ENCODE data around the gene RFX4.
"Not testable (repeated sequence)": the region's sequence is repeated elsewhere in the genome, so short reads cannot be mapped to it uniquely, and the experiment has no call there.

RFX4 gene

GRCh38 chr12:106598003-106598402 lies 15.2 kb downstream of the RFX4 start:
- Histone ChIP-seq H3K4me2 (ENCODE audit: low read length) (no peak overlapping the region), H3K9ac (ENCODE audit: low read depth, low read length) (no peak overlapping the region), H3K4me3 (ENCODE audit: low read length) (no peak overlapping the region), H3K36me3 (ENCODE audit: insufficient read depth, low read length) (no peaks in the 10 kb centered on the region), H3K9me3 (replicated peaks; ENCODE audit: low read length) (no peaks in the 10 kb centered on the region), H3K4me1 (ENCODE audit: control insufficient read depth, insufficient read depth, low read length) (no peaks in the 10 kb centered on the region), H3K27me3 (ENCODE audit: control insufficient read depth, insufficient read depth, low read length) (peaks cover 18% of the 10 kb centered on the region)

DNA sequence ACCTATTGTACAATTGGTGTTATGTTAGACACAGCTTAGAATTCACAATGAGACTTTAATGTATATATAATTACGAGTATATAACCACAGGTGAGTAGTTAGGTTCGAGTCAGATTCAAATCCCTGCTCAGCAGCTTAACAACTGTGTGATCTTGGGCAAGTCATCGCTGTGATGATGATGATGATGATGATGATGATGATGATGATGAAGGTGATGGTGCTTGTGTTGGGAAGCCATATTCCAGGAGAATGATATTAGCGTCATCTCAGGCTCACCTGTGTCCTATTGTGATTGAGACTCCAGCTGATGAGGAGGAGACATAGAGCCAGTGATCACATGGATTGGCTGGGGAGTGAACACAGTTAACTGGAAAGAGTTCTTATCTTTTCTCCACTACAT lies 16.5 kb downstream of the RFX4 start:
- Histone ChIP-seq H3K4me1 (ENCODE audit: control insufficient read depth, insufficient read depth, low read length) (no peaks in the 10 kb centered on the region), H3K4me3 (ENCODE audit: low read length) (no peak overlapping the region)

DNA sequence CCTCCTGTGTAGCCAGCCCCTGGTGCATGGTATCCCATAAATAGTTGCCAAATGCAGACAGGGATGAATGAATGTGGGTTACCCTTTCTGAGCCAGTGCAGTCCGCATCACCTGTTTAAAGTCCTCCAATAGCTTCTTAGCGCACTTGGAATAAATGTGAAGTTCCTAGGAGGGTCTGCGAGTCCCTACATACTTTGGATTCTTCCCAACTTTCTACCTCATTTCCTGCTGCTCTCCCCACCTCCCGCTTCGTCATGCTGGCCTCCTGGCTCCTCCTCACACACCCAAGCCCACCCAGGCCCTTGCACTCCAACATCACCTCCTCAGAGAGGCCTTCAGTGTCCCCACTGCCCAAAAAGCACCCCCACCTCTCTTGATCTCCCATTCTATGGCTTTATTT lies 17.7 kb downstream of the RFX4 start:
- Histone ChIP-seq H3K4me2 (ENCODE audit: low read length) (no peak overlapping the region), H3K4me3 (ENCODE audit: low read length) (no peak overlapping the region), H3K9me3 (replicated peaks; ENCODE audit: low read length) (no peaks in the 10 kb centered on the region)

More for the DNA sequence above, 16.5 kb downstream of the RFX4 start:
- no peak overlapping the region for H3K4me2 ChIP-seq (ENCODE audit: low read length)
- H3K36me3 ChIP-seq (ENCODE audit: insufficient read depth, low read length): no peaks in the 10 kb centered on the region
- no peak overlapping the region for H3K9ac ChIP-seq (ENCODE audit: low read depth, low read length)
- H3K27me3 ChIP-seq (ENCODE audit: control insufficient read depth, insufficient read depth, low read length): peaks cover 9% of the 10 kb centered on the region
- H3K9me3 ChIP-seq (replicated peaks; ENCODE audit: low read length): no peaks in the 10 kb centered on the region

GRCh38 chr12:106601031-106601430 lies 18.2 kb downstream of the RFX4 start:
- no peaks in the 10 kb centered on the region for H3K4me1 ChIP-seq (ENCODE audit: control insufficient read depth, insufficient read depth, low read length)
- no peaks in the 10 kb centered on the region for H3K9me3 ChIP-seq (replicated peaks; ENCODE audit: low read length)
- no peaks in the 10 kb centered on the region for H3K27me3 ChIP-seq (ENCODE audit: control insufficient read depth, insufficient read depth, low read length)

More for the DNA sequence above, 17.7 kb downstream of the RFX4 start:
- no peaks in the 10 kb centered on the region for H3K4me1 ChIP-seq (ENCODE audit: control insufficient read depth, insufficient read depth, low read length)
- H3K9ac ChIP-seq (ENCODE audit: low read depth, low read length): no peak overlapping the region
- H3K36me3 ChIP-seq (ENCODE audit: insufficient read depth, low read length): no peaks in the 10 kb centered on the region
- peaks cover 3% of the 10 kb centered on the region for H3K27me3 ChIP-seq (ENCODE audit: control insufficient read depth, insufficient read depth, low read length)

GRCh38 chr12:106601496-106601895 lies 18.7 kb downstream of the RFX4 start:
- H3K9ac ChIP-seq (ENCODE audit: low read depth, low read length): no peak overlapping the region
- no peak overlapping the region for H3K4me2 ChIP-seq (ENCODE audit: low read length)
- no peaks in the 10 kb centered on the region for H3K4me1 ChIP-seq (ENCODE audit: control insufficient read depth, insufficient read depth, low read length)
- H3K36me3 ChIP-seq (ENCODE audit: insufficient read depth, low read length): no peaks in the 10 kb centered on the region
- H3K9me3 ChIP-seq (replicated peaks; ENCODE audit: low read length): no peaks in the 10 kb centered on the region
- no peak overlapping the region for H3K4me3 ChIP-seq (ENCODE audit: low read length)
- no peaks in the 10 kb centered on the region for H3K27me3 ChIP-seq (ENCODE audit: control insufficient read depth, insufficient read depth, low read length)

More at GRCh38 chr12:106601031-106601430, 18.2 kb downstream of the RFX4 start:
- no peak overlapping the region for H3K4me2 ChIP-seq (ENCODE audit: low read length)
- H3K36me3 ChIP-seq (ENCODE audit: insufficient read depth, low read length): no peaks in the 10 kb centered on the region
- H3K9ac ChIP-seq (ENCODE audit: low read depth, low read length): no peak overlapping the region
- no peak overlapping the region for H3K4me3 ChIP-seq (ENCODE audit: low read length)

- Histone ChIP-seq H3K4me2 (ENCODE audit: low read length) (no peak overlapping the region), H3K27me3 (ENCODE audit: control insufficient read depth, insufficient read depth, low read length) (no peaks in the 10 kb centered on the region), H3K4me1 (ENCODE audit: control insufficient read depth, insufficient read depth, low read length) (no peaks in the 10 kb centered on the region), H3K9me3 (replicated peaks; ENCODE audit: low read length) (no peaks in the 10 kb centered on the region), H3K9ac (ENCODE audit: low read depth, low read length) (no peak overlapping the region), H3K4me3 (ENCODE audit: low read length) (no peak overlapping the region), H3K36me3 (ENCODE audit: insufficient read depth, low read length) (no peaks in the 10 kb centered on the region)
Observed at GRCh38 chr12:106602076-106602475, 19.3 kb downstream of the RFX4 start.

DNA sequence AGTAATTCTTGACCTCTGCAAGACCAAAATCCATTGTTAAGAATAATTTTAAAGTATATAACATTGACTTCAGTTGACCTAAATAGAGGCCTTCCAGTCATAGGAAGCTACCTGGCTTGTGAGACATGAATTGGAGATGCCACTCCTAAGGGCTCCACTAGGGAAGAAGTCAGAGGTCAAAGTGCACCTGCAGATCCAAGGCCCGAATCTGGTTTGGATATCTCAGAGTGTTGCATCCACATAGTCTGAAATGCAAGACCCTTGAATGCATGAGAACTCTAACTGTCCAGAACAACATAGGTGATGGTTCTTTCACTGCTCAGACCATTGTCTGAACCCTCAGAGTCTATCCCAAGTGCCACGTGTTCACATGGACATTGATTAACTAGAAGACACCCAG lies 22.4 kb downstream of the RFX4 start:
- H3K9me3 ChIP-seq (replicated peaks; ENCODE audit: low read length): no peaks in the 10 kb centered on the region
- no peaks in the 10 kb centered on the region for H3K36me3 ChIP-seq (ENCODE audit: insufficient read depth, low read length)
- no peak overlapping the region for H3K9ac ChIP-seq (ENCODE audit: low read depth, low read length)
- H3K4me2 ChIP-seq (ENCODE audit: low read length): no peak overlapping the region
- no peaks in the 10 kb centered on the region for H3K27me3 ChIP-seq (ENCODE audit: control insufficient read depth, insufficient read depth, low read length)
- no peaks in the 10 kb centered on the region for H3K4me1 ChIP-seq (ENCODE audit: control insufficient read depth, insufficient read depth, low read length)
- H3K4me3 ChIP-seq (ENCODE audit: low read length): no peak overlapping the region

- H3K9ac ChIP-seq (ENCODE audit: low read depth, low read length); H3K27me3 ChIP-seq (ENCODE audit: control insufficient read depth, insufficient read depth, low read length); H3K36me3 ChIP-seq (ENCODE audit: insufficient read depth, low read length); H3K9me3 ChIP-seq (replicated peaks; ENCODE audit: low read length); H3K4me3 ChIP-seq (ENCODE audit: low read length); H3K4me1 ChIP-seq (ENCODE audit: control insufficient read depth, insufficient read depth, low read length); H3K4me2 ChIP-seq (ENCODE audit: low read length): not testable (repeated sequence)
Observed at GRCh38 chr12:106620588-106620987, 37.8 kb downstream of the RFX4 start.

DNA sequence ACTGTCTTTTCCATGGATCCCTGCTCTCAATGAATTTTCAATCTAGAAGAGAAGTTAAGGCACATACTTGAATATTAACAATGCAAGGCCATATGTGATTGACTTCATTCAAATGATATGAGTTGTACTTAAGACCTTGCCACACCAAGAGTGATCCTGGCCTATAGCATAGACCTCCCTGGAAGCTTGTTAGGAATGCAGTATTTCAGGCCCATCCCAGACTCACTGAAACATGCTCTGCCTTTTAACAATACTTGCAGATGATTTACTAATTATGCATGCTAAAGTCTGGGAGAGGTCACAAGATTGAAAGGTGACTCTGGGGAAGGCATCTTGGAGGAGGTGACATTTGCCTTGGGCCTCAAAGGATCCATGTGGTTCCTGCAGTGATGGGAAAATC lies 43.2 kb downstream of the RFX4 start:
- H3K27me3 ChIP-seq (ENCODE audit: control insufficient read depth, insufficient read depth, low read length): peaks cover 1% of the 10 kb centered on the region

DNA sequence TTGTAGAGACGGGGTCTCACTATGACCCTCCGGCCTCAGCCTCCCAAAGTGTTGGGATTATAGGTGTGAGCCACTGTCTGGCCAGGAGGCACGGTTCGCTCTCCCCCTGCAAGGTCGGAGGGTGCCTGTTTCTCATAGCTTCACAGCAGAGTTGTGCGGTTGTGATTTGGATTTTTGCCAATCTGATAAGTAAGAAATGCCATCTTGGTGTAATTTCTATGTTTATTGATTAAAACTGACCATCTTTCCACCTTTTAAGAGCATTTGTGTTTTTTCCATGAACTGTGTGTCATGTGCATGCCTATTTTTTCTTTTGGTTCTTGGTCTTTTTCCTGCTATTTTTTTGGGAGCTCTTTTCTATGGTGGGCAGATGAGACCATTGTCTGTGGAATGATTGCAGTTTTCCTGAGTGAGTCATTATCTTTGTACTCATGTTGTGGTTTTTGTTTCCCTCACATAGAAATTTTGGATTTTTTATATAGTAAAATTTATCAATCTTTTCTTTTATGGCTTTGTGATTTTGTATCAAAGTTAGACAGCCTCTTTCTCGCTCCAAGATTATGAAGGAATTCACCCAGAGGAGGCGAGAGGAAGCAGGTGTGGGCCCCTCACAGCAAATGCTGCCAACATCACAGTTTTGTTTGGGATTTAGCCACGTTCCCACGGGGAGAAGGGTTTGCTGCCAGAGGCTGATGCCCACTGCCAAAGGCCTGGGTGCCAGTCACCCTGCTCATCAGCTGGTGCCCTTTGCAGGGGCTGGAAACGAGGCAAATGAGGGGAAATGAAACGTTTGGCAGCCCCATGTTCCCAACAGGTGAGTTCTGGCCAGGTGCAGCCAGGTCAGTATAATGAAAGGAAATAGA lies 47.2 kb downstream of the RFX4 start:
- H3K9me3 ChIP-seq (replicated peaks; ENCODE audit: low read length): no peaks in the 10 kb centered on the region
- H3K4me1 ChIP-seq (ENCODE audit: control insufficient read depth, insufficient read depth, low read length): no peaks in the 10 kb centered on the region
- no peak overlapping the region for H3K4me3 ChIP-seq (ENCODE audit: low read length)
- no peak overlapping the region for H3K9ac ChIP-seq (ENCODE audit: low read depth, low read length)
- H3K27me3 ChIP-seq (ENCODE audit: control insufficient read depth, insufficient read depth, low read length): peaks cover 6% of the 10 kb centered on the region
- H3K36me3 ChIP-seq (ENCODE audit: insufficient read depth, low read length): no peaks in the 10 kb centered on the region
- H3K4me2 ChIP-seq (ENCODE audit: low read length): no peak overlapping the region

More for the DNA sequence above, 43.2 kb downstream of the RFX4 start:
- Histone ChIP-seq H3K9ac (ENCODE audit: low read depth, low read length) (no peak overlapping the region), H3K4me1 (ENCODE audit: control insufficient read depth, insufficient read depth, low read length) (no peaks in the 10 kb centered on the region), H3K4me2 (ENCODE audit: low read length) (no peak overlapping the region), H3K4me3 (ENCODE audit: low read length) (no peak overlapping the region), H3K36me3 (ENCODE audit: insufficient read depth, low read length) (no peaks in the 10 kb centered on the region), H3K9me3 (replicated peaks; ENCODE audit: low read length) (no peaks in the 10 kb centered on the region)

- Histone ChIP-seq H3K4me2 (ENCODE audit: low read length) (no peak overlapping the region), H3K4me3 (ENCODE audit: low read length) (no peak overlapping the region)
Observed at GRCh38 chr12:106631150-106631549, 48.3 kb downstream of the RFX4 start.

DNA sequence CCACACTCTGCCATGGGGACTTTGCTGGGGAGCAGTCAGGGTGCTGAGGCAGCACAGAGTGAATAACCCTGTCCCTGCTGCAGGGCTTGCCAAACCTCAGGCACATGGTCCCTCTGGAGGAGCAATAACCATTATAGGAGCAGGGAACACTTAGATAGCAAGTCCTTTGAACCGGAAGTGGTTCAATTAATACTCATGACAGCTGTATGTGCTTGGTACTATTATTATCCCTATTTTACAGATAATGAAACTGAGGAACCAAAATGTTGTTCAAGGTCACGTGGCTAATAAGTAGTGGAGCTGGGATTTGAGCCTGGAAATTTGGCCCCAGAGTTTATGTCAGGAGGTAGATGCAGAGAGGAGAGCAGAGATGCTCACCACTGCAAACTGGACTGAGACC lies 49.0 kb downstream of the RFX4 start:
- Histone ChIP-seq H3K9me3 (replicated peaks; ENCODE audit: low read length) (no peaks in the 10 kb centered on the region), H3K4me2 (ENCODE audit: low read length) (no peak overlapping the region), H3K9ac (ENCODE audit: low read depth, low read length) (no peak overlapping the region), H3K4me1 (ENCODE audit: control insufficient read depth, insufficient read depth, low read length) (no peaks in the 10 kb centered on the region), H3K27me3 (ENCODE audit: control insufficient read depth, insufficient read depth, low read length) (peaks cover 6% of the 10 kb centered on the region), H3K4me3 (ENCODE audit: low read length) (no peak overlapping the region), H3K36me3 (ENCODE audit: insufficient read depth, low read length) (no peaks in the 10 kb centered on the region)

More at GRCh38 chr12:106631150-106631549, 48.3 kb downstream of the RFX4 start:
- no peak overlapping the region for H3K9ac ChIP-seq (ENCODE audit: low read depth, low read length)
- H3K36me3 ChIP-seq (ENCODE audit: insufficient read depth, low read length): no peaks in the 10 kb centered on the region
- H3K4me1 ChIP-seq (ENCODE audit: control insufficient read depth, insufficient read depth, low read length): no peaks in the 10 kb centered on the region
- no peaks in the 10 kb centered on the region for H3K9me3 ChIP-seq (replicated peaks; ENCODE audit: low read length)
- peaks cover 6% of the 10 kb centered on the region for H3K27me3 ChIP-seq (ENCODE audit: control insufficient read depth, insufficient read depth, low read length)

All from skeletal muscle satellite cell (primary cell).